ENCODE results near the gene ROMO1. TPM values are rescaled to one million over a fixed set of nuclear protein-coding genes. Genes with fewer than 3 reads are reported as not detected.
A peak's percentile ranks its signal among the peaks of the same experiment; 100 is the strongest.

ROMO1 gene
- 86.9 and 420 TPM in 2 replicates for total RNA-seq

GRCh38 chr20:35699127-35699956 lies at the start of gene ROMO1, which contains the start of gene NFS1:
TSS of gene ROMO1 (plus strand) at chr20:35699405. CDS start at chr20:35699633, 228 bp downstream.
TSS of gene NFS1 (minus strand) at chr20:35699352. CDS start at chr20:35699288, 64 bp downstream.
- peak; percentile 46 for DNase-seq (ENCODE audit: low read depth)

GRCh38 chr20:35650632-35651031 lies 48.6 kb upstream of the ROMO1 start:
- no peak for DNase-seq (ENCODE audit: low read depth)

GRCh38 chr20:35651958-35652357 lies 47.2 kb upstream of the ROMO1 start:
- DNase-seq (ENCODE audit: low read depth): no peak

- DNase-seq (ENCODE audit: low read depth): no peak
Observed at GRCh38 chr20:35652641-35653429, 46.4 kb upstream of the ROMO1 start.

DNA sequence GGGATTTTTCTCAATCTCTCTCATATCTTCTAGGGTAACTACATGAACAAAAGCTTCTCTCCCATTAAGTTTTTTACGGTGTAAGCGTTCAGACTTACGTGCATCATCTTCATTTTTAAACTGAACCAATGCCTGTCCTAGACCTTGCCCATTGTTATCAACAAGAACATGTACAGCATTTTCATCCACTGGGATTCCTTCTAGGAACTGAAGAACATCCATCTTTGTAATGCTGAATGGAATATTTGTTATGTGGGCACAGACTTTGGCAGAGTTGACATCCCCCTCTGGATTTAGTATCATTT lies 45.8 kb upstream of the ROMO1 start:
- DNase-seq (ENCODE audit: low read depth): no peak

DNA sequence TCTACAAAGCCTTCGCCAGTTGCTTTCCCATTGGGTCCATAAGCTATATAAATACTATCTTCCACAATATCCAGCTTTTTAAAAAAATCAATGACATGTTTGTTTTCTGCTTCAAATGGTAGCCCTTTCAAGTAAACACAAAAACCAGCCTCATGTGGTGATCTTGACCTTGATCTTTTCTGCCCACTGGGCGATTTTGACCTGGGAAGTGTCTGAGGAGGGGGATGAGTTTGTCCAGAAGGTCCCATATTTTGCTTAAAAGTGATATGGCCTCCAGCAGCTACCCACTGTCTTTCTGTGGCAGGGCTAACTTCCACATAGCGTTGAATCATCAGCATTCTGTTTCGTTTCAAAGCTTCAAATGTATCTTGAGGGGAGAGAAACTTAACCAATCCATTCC lies 45.3 kb upstream of the ROMO1 start:
- DNase-seq (ENCODE audit: low read depth): no peak

DNA sequence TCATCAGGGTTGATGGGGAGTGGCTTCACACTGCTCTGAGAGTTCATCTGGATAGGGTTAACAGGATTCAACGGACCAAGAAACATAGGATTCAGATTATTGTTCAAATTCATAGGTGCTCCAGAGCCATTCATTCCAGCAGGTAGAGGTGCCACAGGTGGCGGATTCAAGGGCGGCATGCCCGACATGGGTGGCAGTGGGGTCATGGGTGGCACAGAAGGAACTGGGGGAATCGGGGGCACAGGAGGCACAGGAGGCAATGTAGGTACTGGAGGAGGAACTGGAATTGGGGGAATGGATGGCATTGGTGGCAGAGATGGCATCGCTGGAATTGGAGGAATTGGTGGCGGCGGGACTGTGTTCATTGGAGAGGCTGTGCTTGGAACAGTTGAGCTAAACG lies 44.8 kb upstream of the ROMO1 start:
- no peak for DNase-seq (ENCODE audit: low read depth)

DNA sequence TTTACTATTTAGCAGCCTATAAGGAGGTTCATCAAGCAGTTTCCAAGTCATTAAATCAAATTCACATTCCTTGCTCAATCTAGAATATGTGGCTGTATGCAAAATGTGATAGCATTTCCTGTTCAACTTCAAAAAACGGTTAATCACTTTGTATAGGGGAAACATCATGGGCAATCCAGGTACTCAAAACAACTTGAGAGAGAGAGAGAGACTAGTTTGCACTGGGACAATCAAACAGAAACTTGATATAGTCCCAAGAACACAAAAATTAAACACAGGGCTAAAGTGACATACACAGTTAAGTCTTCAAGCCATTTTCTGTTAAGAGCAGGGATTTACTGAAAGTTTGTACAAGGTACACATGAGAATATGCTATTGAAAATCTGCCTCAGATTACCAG lies 41.9 kb upstream of the ROMO1 start:
- DNase-seq (ENCODE audit: low read depth): no peak

GRCh38 chr20:35660122-35660937 lies 38.9 kb upstream of the ROMO1 start:
- DNase-seq (ENCODE audit: low read depth): no peak

DNA sequence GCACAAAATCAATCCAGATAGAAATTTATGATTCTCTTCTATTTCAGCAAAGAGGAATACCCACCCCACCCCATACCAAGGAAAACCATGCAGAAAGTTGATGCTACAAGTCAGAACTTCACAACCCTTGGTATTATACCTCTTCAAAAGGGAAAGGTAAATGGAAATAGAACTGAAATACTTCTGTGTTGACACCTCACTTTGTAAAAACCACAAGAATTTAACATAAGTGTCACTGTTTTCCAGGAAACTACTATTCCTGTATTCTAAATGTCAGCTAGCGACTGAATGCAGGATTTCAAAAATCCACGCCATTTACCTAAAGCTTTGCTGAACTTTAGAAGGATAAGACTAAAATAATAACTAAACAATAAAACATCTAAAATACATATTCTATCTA lies 38.2 kb upstream of the ROMO1 start:
- peak; percentile 68 for DNase-seq (ENCODE audit: low read depth)

DNA sequence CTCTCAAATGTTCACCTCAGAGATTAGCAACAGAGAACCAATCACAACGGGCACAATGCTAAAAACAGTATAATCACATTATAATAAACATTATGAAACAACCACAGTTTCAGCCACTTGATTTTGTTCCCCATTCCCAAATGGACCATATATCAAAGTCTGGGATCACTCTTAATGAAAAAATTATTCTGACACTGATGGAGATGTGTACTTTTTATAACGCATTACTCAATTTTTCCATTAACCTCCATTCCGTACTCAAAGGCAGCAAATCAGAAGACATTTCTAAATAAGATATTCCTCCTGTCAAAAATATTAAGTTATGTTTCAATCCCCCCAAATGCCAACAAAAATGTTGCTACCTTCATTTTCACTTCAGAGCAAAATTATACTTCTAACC lies 37.3 kb upstream of the ROMO1 start:
- DNase-seq (ENCODE audit: low read depth): no peak

- no peak for DNase-seq (ENCODE audit: low read depth)
Observed at GRCh38 chr20:35662551-35662950, 36.7 kb upstream of the ROMO1 start.

GRCh38 chr20:35663516-35664465 lies 35.4 kb upstream of the ROMO1 start:
- peak; percentile 27 for DNase-seq (ENCODE audit: low read depth)

DNA sequence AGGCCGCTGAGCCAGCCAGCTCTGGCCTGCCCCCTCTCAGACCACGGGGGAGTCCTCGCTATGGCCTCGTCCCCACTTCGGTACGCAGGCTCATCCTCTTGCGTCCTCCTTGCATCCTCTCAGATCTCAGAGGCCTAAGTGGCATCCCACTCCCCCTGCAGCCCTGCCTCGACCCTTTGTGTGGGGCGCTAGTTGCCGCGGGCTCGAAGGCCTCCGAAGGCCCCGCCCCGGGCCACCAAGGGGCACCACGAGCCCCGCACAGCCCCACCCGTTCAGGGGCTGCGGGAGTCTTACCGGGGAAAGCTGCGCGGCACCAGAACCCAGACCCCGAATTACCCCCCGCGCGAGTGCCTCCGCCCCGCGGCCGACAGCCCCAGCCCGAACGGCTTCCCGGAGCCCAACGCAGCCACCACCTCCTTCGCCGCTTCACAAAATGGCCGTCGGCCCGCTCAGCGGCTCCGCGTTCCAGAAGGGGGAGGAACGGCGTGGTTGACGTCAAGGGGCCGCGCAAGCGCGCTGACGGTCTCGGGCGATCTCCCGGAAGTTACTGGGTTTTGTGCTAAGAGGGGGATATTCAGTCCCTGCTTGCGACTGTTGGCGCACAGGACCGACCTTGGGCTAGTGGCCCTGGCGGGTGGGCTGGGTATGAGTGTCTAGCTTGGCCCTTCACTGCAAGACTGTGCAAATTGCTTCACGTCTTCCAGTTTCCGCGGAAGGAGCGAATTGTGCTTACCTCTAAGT lies 34.6 kb upstream of the ROMO1 start, which contains the start of the genes CPNE1 and RBM12:
CPNE1 (minus strand) TSS at position 435 of the 741 bp plus-strand sequence. CDS start 31,977 bp downstream, outside the sequence.
RBM12 (minus strand) TSS at position 435 of the 741 bp plus-strand sequence. CDS start 9,578 bp downstream, outside the sequence.
- peak; percentile 84 for DNase-seq (ENCODE audit: low read depth)

- DNase-seq (ENCODE audit: low read depth): no peak
Observed at GRCh38 chr20:35665949-35666288, 33.3 kb upstream of the ROMO1 start.

GRCh38 chr20:35669221-35669620 lies 30.0 kb upstream of the ROMO1 start:
- no peak for DNase-seq (ENCODE audit: low read depth)

GRCh38 chr20:35669681-35670080 lies 29.5 kb upstream of the ROMO1 start:
- no peak for DNase-seq (ENCODE audit: low read depth)

DNA sequence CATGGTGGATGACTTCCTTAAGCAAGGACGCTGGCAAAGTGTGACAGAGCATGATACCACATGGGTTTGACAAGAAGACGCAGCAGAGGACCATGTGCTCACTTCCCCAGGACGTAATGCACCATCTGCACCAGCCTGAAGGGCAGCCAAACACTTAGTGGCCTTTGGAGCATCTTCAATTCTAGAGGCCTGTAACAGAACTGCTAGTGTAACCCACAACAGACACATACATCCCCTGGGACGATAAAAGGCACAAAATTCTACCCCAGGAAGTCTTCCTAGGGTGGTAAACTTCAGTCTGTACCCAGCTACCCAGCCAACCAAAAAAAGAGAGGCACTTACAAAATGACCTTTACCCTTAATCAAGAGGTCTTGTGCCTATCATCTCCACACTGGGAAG lies 25.3 kb upstream of the ROMO1 start:
- no peak for DNase-seq (ENCODE audit: low read depth)

DNA sequence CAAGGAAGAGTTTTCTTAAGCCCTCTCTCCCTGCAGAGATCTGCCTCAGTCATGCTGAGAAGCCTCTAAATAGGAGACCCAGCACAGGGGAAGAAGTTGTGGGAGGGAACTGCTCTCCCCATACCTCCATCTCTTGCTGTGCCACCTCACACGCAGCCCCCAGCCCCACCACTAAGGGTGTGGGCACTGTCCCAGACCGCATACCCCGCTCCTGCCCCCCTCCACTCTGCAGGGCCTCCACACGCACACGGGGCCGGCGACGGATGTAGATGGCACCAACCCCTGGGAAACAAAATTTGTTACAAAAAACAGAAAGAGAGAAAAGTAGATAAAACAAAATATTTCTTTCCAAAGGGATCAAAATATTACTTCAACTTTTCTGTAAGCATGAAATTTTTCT lies 24.3 kb upstream of the ROMO1 start:
- DNase-seq (ENCODE audit: low read depth): no peak
